Measurements from ENCODE around the gene SHISA9.

SHISA9 gene

GRCh38 chr16:13049688-13050087 is 148.3 kb downstream of the SHISA9 start:
- TF ChIP-seq CTCF (IDR thresholded peaks at IDR 0.05) (no peak), ZFX (IDR thresholded peaks at IDR 0.05; ENCODE audit: borderline replicate concordance) (no peak)
- H3K27ac ChIP-seq = no peak overlapping the region

- no peak overlapping the region for H3K27ac ChIP-seq
- TF ChIP-seq ZFX (IDR thresholded peaks at IDR 0.05; ENCODE audit: borderline replicate concordance) (no peak), CTCF (IDR thresholded peaks at IDR 0.05) (no peak)
These were observed 151.0 kb downstream of the SHISA9 start for GRCh38 chr16:13052431-13052830.

DNA sequence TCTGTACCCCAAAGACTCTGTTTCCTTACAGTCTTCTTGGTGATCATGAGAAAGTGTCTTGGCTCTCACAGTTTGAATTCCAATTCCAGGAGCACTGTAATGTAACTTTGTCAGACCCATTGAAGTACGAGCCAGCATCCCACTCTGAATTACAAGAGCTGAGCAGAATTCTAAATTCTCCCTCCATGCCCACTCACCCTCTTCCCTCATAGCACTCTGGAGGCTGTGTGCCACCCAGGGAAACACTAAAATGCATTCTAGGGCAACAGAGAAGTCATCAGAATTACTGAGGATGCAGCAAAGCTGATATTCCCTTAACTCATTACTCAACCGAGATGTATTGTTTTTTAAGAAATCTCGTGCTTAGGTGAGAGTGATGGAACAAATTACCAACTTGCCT is 154.1 kb downstream of the SHISA9 start:
- H3K27ac ChIP-seq = no peak overlapping the region
- TF ChIP-seq ZFX (IDR thresholded peaks at IDR 0.05; ENCODE audit: borderline replicate concordance) (no peak), CTCF (IDR thresholded peaks at IDR 0.05) (no peak)

DNA sequence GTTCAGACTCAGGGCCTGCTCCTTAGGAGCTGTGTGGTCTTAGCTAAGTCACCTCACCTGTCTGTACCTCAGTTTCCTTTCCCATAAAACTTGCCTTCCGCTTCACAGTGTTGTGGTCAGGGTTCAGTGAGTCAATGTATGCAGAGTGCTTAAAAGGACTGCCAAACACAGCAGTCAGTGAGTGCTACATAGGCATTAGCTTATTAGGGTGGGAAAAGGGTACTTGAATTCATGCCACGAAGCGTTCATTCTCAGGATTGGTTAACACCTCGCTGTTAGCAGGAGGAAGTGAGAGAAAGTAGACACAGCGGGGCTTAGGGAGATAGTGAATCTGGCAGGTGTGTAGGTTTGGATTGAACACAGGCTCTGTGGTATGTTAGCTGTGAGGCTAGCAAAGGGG is 155.2 kb downstream of the SHISA9 start:
- no peak overlapping the region for H3K27ac ChIP-seq
- no peak for TF ChIP-seq ZFX (IDR thresholded peaks at IDR 0.05; ENCODE audit: borderline replicate concordance)
- no peak for TF ChIP-seq CTCF (IDR thresholded peaks at IDR 0.05)

DNA sequence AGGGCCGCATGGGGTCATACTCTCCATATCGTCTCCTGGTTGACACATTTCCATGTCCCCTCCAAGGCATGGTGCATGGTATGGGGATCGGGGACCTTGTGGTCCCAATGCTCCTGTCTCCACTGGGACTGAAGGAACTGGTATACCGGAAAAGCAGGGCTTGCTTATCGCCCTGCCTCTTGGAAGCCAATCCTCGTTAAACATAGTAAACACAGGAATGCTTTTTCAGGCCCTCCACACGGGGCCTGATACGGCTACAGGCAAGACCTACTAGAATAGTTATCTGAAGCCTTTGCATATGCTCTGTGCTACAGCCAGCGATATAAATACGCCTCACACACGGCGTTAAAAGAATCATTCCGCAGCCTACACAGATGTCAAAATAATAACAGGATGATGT is 159.5 kb downstream of the SHISA9 start:
- TF ChIP-seq ZFX (IDR thresholded peaks at IDR 0.05; ENCODE audit: borderline replicate concordance) (no peak), CTCF (IDR thresholded peaks at IDR 0.05) (no peak)
- no peak overlapping the region for H3K27ac ChIP-seq

DNA sequence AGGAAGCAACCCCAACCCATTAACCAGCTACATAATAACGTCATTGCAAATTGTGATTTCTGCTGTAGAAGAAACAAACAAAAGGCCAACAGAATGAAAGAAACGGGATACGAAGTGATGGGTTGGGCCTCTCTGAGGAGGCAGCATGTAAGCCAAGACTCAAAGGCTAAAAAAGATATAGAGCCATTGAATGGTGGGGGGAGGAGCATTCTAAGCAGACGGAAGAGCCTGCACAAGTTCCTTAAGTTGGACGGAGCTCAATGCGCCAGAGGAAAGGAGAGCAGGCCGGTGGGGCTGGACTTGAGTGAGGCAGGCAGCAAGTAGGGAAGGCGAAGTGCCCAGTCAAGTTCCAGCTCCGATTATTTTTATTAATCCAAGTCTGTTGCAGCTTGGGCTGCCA is 160.3 kb downstream of the SHISA9 start:
- no peak for TF ChIP-seq CTCF (IDR thresholded peaks at IDR 0.05)
- no peak for TF ChIP-seq ZFX (IDR thresholded peaks at IDR 0.05; ENCODE audit: borderline replicate concordance)
- H3K27ac ChIP-seq = no peak overlapping the region

DNA sequence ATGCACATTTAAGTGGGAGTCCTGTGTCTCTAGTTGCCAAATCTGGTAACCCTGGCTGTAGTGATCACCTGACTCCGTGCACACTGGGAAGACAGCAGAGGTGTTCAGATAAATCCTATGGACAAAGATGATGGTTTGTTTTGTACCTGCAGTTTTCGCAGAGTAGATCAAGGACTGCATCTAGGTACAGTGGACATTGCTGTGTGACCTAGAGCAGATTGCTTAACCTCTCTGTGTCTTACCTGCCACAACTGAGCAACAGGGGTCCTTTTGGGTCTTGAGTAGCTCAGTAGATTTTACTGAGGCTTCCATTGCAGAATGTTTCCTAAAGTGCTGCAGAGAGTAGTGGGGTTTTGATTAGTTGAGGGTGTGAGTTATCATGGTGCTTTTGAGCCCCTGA is 160.8 kb downstream of the SHISA9 start:
- no peak for TF ChIP-seq ZFX (IDR thresholded peaks at IDR 0.05; ENCODE audit: borderline replicate concordance)
- no peak for TF ChIP-seq CTCF (IDR thresholded peaks at IDR 0.05)
- H3K27ac ChIP-seq = no peak overlapping the region

Measured in 22Rv1 (cell line).